T-helper 22 cell (primary cell): ENCODE data around the gene MAN1A2.

Experiments
- DNase-seq: peaks from one replicate; pipeline ENCODE4 v3.0.0-alpha.2; 2020; ENCODE audit warnings: low read depth

MAN1A2 gene

GRCh38 chr1:117495068-117495467, 127.8 kb downstream of the MAN1A2 start:
- DNase-seq, result no peak

GRCh38 chr1:117499071-117499470, 131.8 kb downstream of the MAN1A2 start:
- no peak for DNase-seq

GRCh38 chr1:117500584-117500983, 133.3 kb downstream of the MAN1A2 start:
- DNase-seq, result no peak

- no peak for DNase-seq
Observed at GRCh38 chr1:117501281-117501680, 134.0 kb downstream of the MAN1A2 start.

- DNase-seq, result no peak
Observed at GRCh38 chr1:117511273-117511672, 144.0 kb downstream of the MAN1A2 start.

- no peak for DNase-seq
Observed at GRCh38 chr1:117512728-117513321, 145.6 kb downstream of the MAN1A2 start.

GRCh38 chr1:117523111-117523510, 155.9 kb downstream of the MAN1A2 start:
- no peak for DNase-seq

- no peak for DNase-seq
Observed at GRCh38 chr1:117527074-117527473, 159.8 kb downstream of the MAN1A2 start.

GRCh38 chr1:117527566-117528102, 160.4 kb downstream of the MAN1A2 start:
- DNase-seq, result no peak

GRCh38 chr1:117529683-117530082, 162.4 kb downstream of the MAN1A2 start:
- no peak for DNase-seq

GRCh38 chr1:117531222-117531621, 164.0 kb downstream of the MAN1A2 start:
- no peak for DNase-seq

- no peak for DNase-seq
Observed at GRCh38 chr1:117534995-117535467, 167.8 kb downstream of the MAN1A2 start.

- DNase-seq, result no peak
Observed at GRCh38 chr1:117535821-117536220, 168.6 kb downstream of the MAN1A2 start.

- no peak for DNase-seq
Observed at GRCh38 chr1:117537291-117537920, 170.2 kb downstream of the MAN1A2 start.

- DNase-seq, result no peak
Observed at GRCh38 chr1:117540532-117540931, 173.3 kb downstream of the MAN1A2 start.

- no peak for DNase-seq
Observed at GRCh38 chr1:117541003-117541402, 173.8 kb downstream of the MAN1A2 start.

GRCh38 chr1:117541585-117541984, 174.3 kb downstream of the MAN1A2 start:
- DNase-seq, result no peak

GRCh38 chr1:117544509-117545109, 177.4 kb downstream of the MAN1A2 start:
- DNase-seq, result no peak

- no peak for DNase-seq
Observed at GRCh38 chr1:117546467-117546866, 179.2 kb downstream of the MAN1A2 start.

- DNase-seq, result no peak
Observed at GRCh38 chr1:117553471-117553870, 186.2 kb downstream of the MAN1A2 start.

- DNase-seq, result no peak
Observed at GRCh38 chr1:117555806-117556205, 188.6 kb downstream of the MAN1A2 start.

- no peak for DNase-seq
Observed at GRCh38 chr1:117556341-117556740, 189.1 kb downstream of the MAN1A2 start.

GRCh38 chr1:117556976-117557375, 189.7 kb downstream of the MAN1A2 start:
- no peak for DNase-seq
